ENCODE results near the gene EGLN3. TPM values are rescaled to one million over a fixed set of nuclear protein-coding genes. Genes with fewer than 3 reads are reported as not detected.
"Not testable (repeated sequence)": the region's sequence is repeated elsewhere in the genome, so short reads cannot be mapped to it uniquely, and the experiment has no call there.

Gene EGLN3
- total and polyA plus RNA-seq, 10 of the 15 experiments (the other 5 are each of a cell fraction or from before 2014, with no cell fraction given) = 0.42 to 8.1 (median 2.0) TPM

DNA sequence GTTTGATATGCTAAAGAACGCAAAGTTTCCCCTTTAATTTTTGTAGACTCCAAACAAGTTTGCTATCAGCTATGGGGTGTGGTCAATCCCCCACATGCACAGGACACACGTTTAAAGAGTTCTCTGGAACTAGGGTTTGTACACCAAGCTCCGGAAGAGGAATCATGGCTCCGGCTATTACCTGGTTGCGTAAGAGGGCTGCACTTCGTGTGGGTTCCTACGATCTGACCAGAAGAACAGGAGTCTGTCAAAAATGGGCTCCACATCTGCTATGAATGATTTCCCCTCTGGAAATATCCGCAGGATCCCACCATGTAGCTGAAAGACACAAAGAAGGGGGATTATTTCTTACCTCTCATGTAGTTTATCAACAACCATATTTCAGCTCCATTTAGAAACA lies 22.0 kb downstream of the EGLN3 start (continued):
- no peak for TF ChIP-seq EZH2 (IDR thresholded peaks at IDR 0.05; ENCODE audit: borderline replicate concordance, control insufficient read depth, low read depth, low read length)
- no peak for TF ChIP-seq POLR2AphosphoS5 (IDR thresholded peaks at IDR 0.05; ENCODE audit: low read length)
- TF ChIP-seq MAX (IDR thresholded peaks at IDR 0.05; ENCODE audit: low read depth, low read length) = no peak
- no peak for TF ChIP-seq ESRRA (IDR thresholded peaks at IDR 0.05; ENCODE audit: low read length)
- TF ChIP-seq JUNB (IDR thresholded peaks at IDR 0.05) = no peak

GRCh38 chr14:33927944-33928343 lies 22.9 kb downstream of the EGLN3 start:
- H3K9me3 ChIP-seq (replicated peaks; ENCODE audit: control insufficient read depth, insufficient read depth, low read length) = no peaks in the 10 kb centered on the region; the same call in 2 of the 3 replicates
- ChIA-PET POLR2A (interaction anchor here (0.6 to 2.3 kb wide), 4 partner anchors 9 to 563 kb away, joined by 3 to 7 read pairs (median 4); no protein-coding TSS in a partner anchor), SMC1A (ENCODE audit: uncharacterized antibody, unreplicated experiment) (interaction anchor here (0.6 to 3.0 kb wide), 12 partner anchors 9 to 170 kb away, joined by 3 to 22 read pairs (median 4); no protein-coding TSS in a partner anchor), RAD21 (ENCODE audit: unreplicated experiment) (interaction anchor here (1.0 to 2.8 kb wide), 7 partner anchors 9 to 170 kb away, joined by 3 to 12 read pairs (median 5); no protein-coding TSS in a partner anchor), CTCF (interaction anchor here (0.7 to 3.3 kb wide), 10 partner anchors 9 to 302 kb away, joined by 3 to 13 read pairs (median 4); no protein-coding TSS in a partner anchor)
- H4K20me1 ChIP-seq (ENCODE audit: control insufficient read depth, insufficient read depth) = no peaks in the 10 kb centered on the region
- no peak for FAIRE-seq
- H3K4me1 ChIP-seq (ENCODE audit: control insufficient read depth, insufficient read depth, low read length) = no peaks in the 10 kb centered on the region
- no TSS peak for BruUV-seq (replicated peaks)
- H3K4me2 ChIP-seq (ENCODE audit: control insufficient read depth, insufficient read depth) = no peak overlapping the region
- no peak for ATAC-seq
- no peak for DNase-seq (ENCODE audit: low read depth, low spot score)
- 60% methylated on average over 4 of the region's 4 CpGs for WGBS (ENCODE audit: insufficient coverage, insufficient replicate concordance, low lambda C conversion rate, missing lambda C conversion rate)
- intact Hi-C loops (cut with micrococcal nuclease; ENCODE audit: unreplicated experiment) (no loop called here), in situ Hi-C loops (cut with MboI) (no loop called here)
- H3K9ac ChIP-seq (ENCODE audit: control insufficient read depth, insufficient read depth, low read length) = no peak overlapping the region
- no peaks in the 10 kb centered on the region for H3K36me3 ChIP-seq (ENCODE audit: control insufficient read depth in 2 of 2, insufficient read depth in 2 of 2, low read length in 1 of 2)
- TF ChIP-seq BCL11A (IDR thresholded peaks at IDR 0.05; ENCODE audit: low read depth, low read length) = no peak
- no peak for TF ChIP-seq FOXM1 (IDR thresholded peaks at IDR 0.05; ENCODE audit: low read depth, low read length)
- no peak for TF ChIP-seq CHD1 (IDR thresholded peaks at IDR 0.05; ENCODE audit: low read depth, low read length)
- TF ChIP-seq RAD51 (IDR thresholded peaks at IDR 0.05) = no peak
- TF ChIP-seq ZNF622 (IDR thresholded peaks at IDR 0.05) = no peak
- TF ChIP-seq, protein P1, sequence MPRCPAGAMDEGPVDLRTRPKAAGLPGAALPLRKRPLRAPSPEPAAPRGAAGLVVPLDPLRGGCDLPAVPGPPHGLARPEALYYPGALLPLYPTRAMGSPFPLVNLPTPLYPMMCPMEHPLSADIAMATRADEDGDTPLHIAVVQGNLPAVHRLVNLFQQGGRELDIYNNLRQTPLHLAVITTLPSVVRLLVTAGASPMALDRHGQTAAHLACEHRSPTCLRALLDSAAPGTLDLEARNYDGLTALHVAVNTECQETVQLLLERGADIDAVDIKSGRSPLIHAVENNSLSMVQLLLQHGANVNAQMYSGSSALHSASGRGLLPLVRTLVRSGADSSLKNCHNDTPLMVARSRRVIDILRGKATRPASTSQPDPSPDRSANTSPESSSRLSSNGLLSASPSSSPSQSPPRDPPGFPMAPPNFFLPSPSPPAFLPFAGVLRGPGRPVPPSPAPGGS (IDR thresholded peaks at IDR 0.05; ENCODE audit: borderline replicate concordance, insufficient read depth, low read depth, low read length, poor library complexity, severe bottlenecking) = no peak
- TF ChIP-seq, protein P2, sequence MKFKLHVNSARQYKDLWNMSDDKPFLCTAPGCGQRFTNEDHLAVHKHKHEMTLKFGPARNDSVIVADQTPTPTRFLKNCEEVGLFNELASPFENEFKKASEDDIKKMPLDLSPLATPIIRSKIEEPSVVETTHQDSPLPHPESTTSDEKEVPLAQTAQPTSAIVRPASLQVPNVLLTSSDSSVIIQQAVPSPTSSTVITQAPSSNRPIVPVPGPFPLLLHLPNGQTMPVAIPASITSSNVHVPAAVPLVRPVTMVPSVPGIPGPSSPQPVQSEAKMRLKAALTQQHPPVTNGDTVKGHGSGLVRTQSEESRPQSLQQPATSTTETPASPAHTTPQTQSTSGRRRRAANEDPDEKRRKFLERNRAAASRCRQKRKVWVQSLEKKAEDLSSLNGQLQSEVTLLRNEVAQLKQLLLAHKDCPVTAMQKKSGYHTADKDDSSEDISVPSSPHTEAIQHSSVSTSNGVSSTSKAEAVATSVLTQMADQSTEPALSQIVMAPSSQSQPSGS (IDR thresholded peaks at IDR 0.05; ENCODE audit: low read length) = no peak
- no peak for TF ChIP-seq YBX1 (IDR thresholded peaks at IDR 0.05)
- TF ChIP-seq KDM1A (IDR thresholded peaks at IDR 0.05; ENCODE audit: borderline replicate concordance) = no peak
- no peak for TF ChIP-seq EZH2 (IDR thresholded peaks at IDR 0.05; ENCODE audit: borderline replicate concordance, control insufficient read depth, low read depth, low read length)
- no peaks in the 10 kb centered on the region for H3K79me2 ChIP-seq (ENCODE audit: control insufficient read depth, insufficient read depth, low read length)
- H3K27me3 ChIP-seq (replicated peaks in 1 of 2; ENCODE audit: control insufficient read depth in 2 of 2, insufficient read depth in 2 of 2, low read length in 1 of 2) = no peaks in the 10 kb centered on the region
- H3K4me3 ChIP-seq = no peak overlapping the region
- no peak overlapping the region for H3K27ac ChIP-seq (ENCODE audit: control insufficient read depth, insufficient read depth)
- H2AFZ ChIP-seq (ENCODE audit: control insufficient read depth, low read depth, low read length) = no peak overlapping the region

GRCh38 chr14:33926967-33927366 lies 23.9 kb downstream of the EGLN3 start:
- BruUV-seq (replicated peaks); H3K9me3 ChIP-seq (replicated peaks; ENCODE audit: control insufficient read depth, insufficient read depth, low read length); H3K36me3 ChIP-seq (ENCODE audit: control insufficient read depth in 2 of 2, insufficient read depth in 2 of 2, low read length in 1 of 2); H2AFZ ChIP-seq (ENCODE audit: control insufficient read depth, low read depth, low read length); in situ Hi-C loops (cut with MboI); H3K9ac ChIP-seq (ENCODE audit: control insufficient read depth, insufficient read depth, low read length); H3K27ac ChIP-seq (ENCODE audit: control insufficient read depth, insufficient read depth); FAIRE-seq; intact Hi-C loops (cut with micrococcal nuclease; ENCODE audit: unreplicated experiment); H3K79me2 ChIP-seq (ENCODE audit: control insufficient read depth, insufficient read depth, low read length); H3K4me2 ChIP-seq (ENCODE audit: control insufficient read depth, insufficient read depth); ATAC-seq; H3K27me3 ChIP-seq (replicated peaks in 1 of 2; ENCODE audit: control insufficient read depth in 2 of 2, insufficient read depth in 2 of 2, low read length in 1 of 2); H3K4me3 ChIP-seq; DNase-seq (ENCODE audit: low read depth, low spot score); H3K4me1 ChIP-seq (ENCODE audit: control insufficient read depth, insufficient read depth, low read length); H4K20me1 ChIP-seq (ENCODE audit: control insufficient read depth, insufficient read depth): not testable (repeated sequence)
- CTCF ChIA-PET = interaction anchor here (1.4 to 3.3 kb wide), 4 partner anchors 8 to 172 kb away, joined by 3 to 11 read pairs (median 4); no protein-coding TSS in a partner anchor
- RAD21 ChIA-PET (ENCODE audit: unreplicated experiment) = interaction anchor here (0.6 to 2.8 kb wide), 5 partner anchors 21 to 171 kb away, joined by 3 to 12 read pairs (median 5); no protein-coding TSS in a partner anchor
- POLR2A ChIA-PET = interaction anchor here (2.3 kb wide), 1 partner anchor 10 kb away, joined by 7 read pairs; no protein-coding TSS in a partner anchor
- WGBS (ENCODE audit: insufficient coverage, insufficient replicate concordance, low lambda C conversion rate, missing lambda C conversion rate) = 66% methylated on average over 4 of the region's 4 CpGs
- SMC1A ChIA-PET (ENCODE audit: uncharacterized antibody, unreplicated experiment) = interaction anchor here (1.0 to 1.4 kb wide), 5 partner anchors 9 to 436 kb away, joined by 3 to 4 read pairs (median 3); no protein-coding TSS in a partner anchor

Data from GM12878 (cell line).